HG03575 (cell line): ENCODE measurements around the gene DNAJA1.
A peak's percentile ranks its signal among the peaks of the same experiment; 100 is the strongest.

Experiments used
- ATAC-seq: cut with Tn5 transposase; IDR thresholded peaks from one replicate; pipeline ENCODE4 v1.9.1; 2021; ENCODE audit not compliant: unreplicated experiment, insufficient number of reproducible peaks, low FRiP score; ENCODE audit errors: extremely low read depth

DNAJA1 gene

GRCh38 chr9:33024126-33024965, 727 bp upstream of the DNAJA1 start:
- peak; percentile 15 for ATAC-seq

DNA sequence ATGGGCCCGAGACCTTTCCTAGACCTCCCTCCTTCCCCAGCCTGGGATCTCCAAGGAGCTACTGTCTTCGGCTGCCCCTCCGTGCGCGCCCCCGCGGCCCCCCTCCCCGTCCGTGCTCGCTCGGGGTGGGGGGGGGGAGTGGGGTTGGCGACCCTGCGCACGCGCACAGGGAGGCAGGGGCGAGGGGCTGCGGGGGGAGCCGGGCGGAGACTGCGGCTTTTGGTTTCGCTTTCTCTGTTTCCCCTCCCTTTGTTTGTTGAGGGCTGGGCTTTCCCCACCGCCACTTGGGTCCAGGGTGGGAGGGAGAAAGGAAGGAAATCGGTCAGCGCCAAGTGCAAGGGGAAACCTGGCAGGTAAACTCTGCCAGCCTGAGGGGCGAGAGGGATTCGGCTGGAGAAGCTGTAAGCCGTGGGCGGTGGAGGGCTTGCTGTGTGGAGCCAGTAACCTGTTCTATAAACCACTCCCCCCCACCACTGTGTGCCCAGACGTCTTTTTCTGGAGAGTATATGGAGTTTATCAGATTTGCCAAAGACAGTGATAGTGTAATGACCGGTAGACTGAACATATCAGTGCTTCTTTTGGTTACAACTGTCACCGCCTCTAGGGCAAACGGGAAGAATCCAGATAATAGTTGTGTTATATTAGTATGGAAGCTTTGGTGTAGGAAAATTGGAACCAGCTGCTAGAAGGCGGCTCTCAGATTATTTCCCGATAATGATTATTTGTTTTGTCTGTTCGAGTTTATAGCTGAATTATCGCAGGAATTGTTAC, 684 bp downstream of the DNAJA1 start:
- ATAC-seq = peak; percentile 18

- no peak for ATAC-seq
Observed at GRCh38 chr9:33029231-33029786, 4.2 kb downstream of the DNAJA1 start.

DNA sequence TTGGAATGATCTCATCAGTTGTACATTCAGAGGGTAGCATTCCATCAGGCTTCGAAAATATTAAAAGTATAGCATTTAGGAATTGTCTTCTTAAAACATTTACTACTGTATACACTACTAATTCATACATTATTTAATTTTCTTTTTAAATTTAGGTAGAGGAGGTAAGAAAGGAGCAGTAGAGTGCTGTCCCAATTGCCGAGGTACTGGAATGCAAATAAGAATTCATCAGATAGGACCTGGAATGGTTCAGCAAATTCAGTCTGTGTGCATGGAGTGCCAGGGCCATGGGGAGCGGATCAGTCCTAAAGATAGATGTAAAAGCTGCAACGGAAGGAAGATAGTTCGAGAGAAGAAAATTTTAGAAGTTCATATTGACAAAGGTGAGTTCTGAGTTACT, 5.2 kb downstream of the DNAJA1 start:
- ATAC-seq = no peak

GRCh38 chr9:33032292-33032691, 7.2 kb downstream of the DNAJA1 start:
- ATAC-seq = no peak

DNA sequence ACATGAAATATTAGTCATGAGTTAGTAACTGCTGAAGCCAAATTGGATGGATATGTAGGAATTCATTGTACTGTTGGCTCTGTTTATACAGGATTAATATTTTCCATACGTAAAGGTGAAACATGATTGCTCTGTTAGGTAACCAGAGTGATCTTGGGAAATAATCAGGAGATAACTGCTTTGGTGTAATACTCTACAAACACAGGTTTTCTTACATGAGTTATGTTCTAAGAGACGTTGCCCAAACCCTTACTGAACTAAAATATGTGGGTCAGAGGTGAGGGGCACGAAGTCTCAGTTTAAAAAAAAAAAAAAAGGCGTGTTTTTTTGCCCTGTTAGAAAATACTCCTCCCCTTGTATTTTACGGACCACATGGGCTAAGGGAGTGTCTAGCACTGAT, 7.8 kb downstream of the DNAJA1 start:
- no peak for ATAC-seq

DNA sequence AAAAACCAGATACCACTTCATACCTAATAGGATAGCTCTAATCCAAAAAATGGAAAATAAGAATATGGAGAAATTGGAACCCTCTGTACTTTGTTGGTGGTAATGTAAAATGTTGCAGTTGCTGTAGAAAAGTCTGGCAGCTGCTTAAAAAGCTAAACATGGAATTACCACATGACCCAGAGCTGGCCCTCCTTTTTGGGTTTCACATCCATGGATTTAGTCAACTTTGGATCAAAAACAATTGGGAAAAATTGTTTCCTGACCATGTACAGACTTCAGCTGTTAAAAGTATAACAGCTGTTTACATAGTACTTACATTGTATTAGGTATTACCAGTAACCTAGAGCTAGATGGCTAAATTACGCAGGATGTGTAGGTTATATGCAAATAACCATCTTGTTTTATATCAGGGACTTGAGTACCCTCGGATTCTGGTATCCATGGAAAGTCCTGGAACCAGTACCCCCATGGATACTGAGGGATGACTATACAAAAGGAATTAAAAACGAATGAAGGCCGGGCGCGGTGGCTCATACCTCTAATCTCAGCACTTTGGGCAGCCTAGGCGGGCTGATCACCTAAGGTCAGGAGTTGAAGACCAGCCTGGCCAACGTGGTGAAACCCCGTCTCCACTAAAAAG, 15.8 kb downstream of the DNAJA1 start:
- no peak for ATAC-seq

DNA sequence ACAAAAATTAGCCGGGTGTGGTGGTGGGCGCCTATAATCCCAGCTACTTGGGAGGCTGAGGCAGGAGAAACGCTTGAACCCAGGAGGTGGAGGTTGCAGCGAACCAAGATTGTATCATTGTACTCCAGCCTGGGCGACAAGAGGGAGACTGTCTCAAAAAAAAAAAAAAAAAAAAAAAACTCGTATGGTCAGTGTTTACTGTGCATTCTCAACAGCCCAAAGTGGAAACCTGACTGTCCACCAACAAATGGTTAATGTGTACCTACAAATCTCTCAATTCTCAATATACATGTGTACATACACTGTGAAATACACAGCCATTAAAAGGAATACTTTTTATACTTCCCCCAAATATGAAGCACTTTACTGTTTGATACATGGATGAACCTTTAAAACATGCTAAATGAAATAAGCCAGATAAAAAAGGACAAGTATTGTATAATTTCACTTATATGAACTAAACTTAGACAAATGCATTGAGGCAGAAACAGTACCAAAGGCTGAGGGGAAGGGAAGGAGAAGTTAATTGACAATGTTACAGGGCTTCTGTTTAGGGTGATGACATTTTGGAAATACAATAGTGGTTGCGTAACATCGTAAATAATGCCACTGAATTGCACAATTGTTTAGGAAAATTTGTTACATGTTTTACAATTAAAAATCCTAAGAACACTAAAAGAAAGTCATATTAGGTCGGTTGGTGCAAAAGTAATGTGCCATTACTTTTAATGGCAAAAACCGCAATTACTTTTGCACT, 16.5 kb downstream of the DNAJA1 start:
- ATAC-seq = no peak

DNA sequence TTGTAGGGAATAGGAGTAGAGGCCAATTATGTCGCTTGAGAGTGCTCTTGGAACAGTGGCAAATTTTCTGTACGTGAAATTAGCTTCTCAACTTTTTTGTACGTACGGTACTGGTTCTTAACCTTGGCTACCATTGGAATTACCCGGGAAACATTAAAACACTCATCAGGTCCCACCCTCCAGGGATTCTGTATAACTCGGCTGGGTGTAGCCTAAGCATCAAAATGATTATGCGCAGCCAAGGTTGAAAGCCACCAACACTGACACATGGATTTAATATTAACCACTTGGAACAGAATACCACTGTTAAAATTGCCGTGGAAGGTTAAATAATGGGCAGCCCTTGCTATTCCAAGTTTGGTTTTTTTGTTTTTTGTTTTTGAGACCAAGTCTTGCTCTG, 17.4 kb downstream of the DNAJA1 start:
- ATAC-seq = no peak

GRCh38 chr9:33043671-33044070, 18.6 kb downstream of the DNAJA1 start:
- ATAC-seq = no peak

DNA sequence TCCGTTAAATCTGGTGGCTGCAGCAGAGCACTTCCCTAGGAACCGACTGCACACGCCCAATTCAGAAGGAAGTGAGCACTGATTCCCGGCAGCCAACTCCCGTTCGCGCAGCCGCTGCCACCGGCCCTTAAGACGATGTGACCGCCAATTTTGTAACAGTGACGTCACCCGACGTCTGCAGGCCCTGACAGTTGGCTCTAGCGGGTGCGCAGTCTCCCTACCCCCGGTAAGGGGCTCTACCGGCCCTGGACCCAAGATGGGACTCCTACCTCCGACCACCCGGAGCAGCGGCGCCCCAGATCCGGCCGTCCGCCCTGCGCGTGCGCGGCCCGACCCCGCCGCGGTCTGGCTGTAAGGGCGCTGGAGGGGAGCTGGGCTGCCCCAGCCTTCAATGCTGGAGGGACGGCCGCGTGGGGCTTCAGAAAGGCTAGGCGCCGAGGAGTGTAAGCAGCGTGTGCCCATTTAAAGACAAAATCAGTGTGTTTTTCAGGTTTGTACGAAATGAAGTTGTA, 19.1 kb downstream of the DNAJA1 start:
- ATAC-seq = no peak

DNA sequence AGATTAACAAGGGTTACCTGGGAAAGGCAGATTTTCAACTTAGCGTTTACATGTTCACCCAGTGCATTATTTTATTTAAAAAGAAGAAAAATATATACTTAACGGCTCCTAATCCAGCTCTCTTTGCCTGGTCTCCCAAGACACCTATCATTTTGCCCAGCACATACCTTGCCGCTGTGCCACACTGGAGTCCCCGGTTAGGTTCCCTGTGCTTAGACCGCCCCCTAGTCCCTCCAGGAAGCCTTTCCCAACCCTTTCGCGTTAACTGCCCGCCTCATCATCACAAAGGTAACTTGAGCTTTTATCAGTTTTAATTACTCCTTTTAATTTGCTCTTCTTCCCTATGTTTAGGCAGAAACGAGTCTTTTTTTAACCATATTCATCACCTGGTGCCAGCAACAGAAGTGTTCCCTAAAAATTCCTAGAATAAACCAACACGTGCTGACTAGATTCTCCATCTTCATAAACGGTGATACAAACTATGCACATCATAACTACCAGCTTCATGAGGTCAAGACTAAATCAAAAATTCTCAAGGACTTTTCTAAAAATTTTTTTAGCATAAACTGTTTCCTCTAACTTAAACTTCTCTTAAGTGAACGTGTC, 19.7 kb downstream of the DNAJA1 start:
- ATAC-seq = no peak

DNA sequence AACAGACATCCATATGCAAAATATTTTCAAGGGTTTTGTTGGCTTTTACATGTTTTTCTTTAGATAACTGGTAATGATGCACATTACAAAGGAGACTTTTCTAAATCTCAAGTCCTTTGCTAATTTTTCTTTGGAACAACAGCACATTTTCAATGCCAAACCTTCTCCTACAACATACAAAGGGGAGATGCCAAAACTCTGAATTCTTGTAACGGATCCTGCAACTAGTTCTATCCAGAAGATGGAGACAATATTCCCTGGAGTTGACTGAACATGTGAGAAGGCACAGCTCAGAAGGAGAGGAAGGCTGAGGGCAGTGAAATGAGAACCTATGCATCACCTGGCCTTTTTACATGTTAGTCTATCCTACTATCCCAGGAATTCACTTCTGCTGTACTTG, 21.0 kb downstream of the DNAJA1 start:
- ATAC-seq = no peak

GRCh38 chr9:33048054-33048465, 23.0 kb downstream of the DNAJA1 start:
- no peak for ATAC-seq

GRCh38 chr9:33049680-33050361, 24.7 kb downstream of the DNAJA1 start:
- ATAC-seq = no peak

GRCh38 chr9:33051144-33051543, 26.1 kb downstream of the DNAJA1 start:
- ATAC-seq = no peak

DNA sequence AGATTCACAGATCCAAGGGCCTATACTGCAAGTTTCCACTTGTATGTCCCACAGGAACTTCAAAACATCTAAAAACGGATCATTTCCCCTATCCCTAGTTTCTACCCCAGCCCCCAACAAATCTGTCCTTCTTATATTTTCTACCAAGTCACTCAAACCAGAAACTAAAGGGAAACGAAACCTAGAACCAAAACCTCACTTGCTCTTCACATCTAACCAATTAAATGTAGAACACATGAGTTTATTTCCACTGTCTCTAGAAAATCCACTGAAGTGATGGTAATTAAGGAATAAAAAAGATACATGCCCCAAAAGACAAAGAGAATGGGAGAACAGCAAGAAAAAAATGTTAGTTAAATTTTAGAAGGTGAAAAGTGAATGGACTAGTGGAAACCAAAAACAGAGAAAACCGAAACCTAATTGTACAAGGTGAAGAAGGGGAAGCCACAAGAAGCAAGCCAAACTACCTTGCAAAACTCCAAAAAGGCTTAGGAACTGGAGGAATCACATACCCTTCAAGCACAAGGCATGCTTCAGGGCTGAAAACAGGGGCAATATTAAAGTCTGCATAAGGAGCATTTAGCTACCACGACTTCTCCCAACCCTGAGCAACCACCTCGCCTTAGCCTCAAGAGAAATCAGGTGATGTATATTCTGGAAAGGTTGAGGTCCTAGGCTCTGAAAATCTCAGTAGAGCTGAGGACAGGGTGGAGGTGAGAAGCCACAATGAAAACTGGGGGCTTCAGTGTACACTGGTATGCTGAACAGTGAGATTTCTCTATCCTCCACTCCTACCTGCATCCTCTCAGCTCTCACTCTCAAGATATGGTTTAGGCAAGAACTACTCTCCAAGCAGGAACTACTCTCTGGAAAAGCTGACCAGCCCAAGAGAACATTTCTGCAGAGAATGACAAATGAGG, 40.3 kb downstream of the DNAJA1 start:
- ATAC-seq = no peak
